Testis (tissue), 2 donors: Measurements from ENCODE around the gene SDCCAG8.

Experiments
- POLR2A ChIP-seq: fragments of 450-650 bp; IDR thresholded peaks from one replicate; pipeline ENCODE4 v1.6.1; 2017; ENCODE audit warnings: antibody characterized with exemption, mild to moderate bottlenecking, moderate library complexity
- TF ChIP-seq, protein P1 (sequence below), 3 experiments: fragments of 450-650 bp in 2 of 3; fragments of 200-600 bp in 1 of 3; sonication (generic) in 1 of 3; IDR thresholded peaks; one replicate each; pipeline ENCODE4 v1.5.1; 2016 to 2019; ENCODE audit warnings: antibody characterized with exemption in 3 of 3, mild to moderate bottlenecking in 2 of 3, moderate library complexity in 1 of 3

DNA sequence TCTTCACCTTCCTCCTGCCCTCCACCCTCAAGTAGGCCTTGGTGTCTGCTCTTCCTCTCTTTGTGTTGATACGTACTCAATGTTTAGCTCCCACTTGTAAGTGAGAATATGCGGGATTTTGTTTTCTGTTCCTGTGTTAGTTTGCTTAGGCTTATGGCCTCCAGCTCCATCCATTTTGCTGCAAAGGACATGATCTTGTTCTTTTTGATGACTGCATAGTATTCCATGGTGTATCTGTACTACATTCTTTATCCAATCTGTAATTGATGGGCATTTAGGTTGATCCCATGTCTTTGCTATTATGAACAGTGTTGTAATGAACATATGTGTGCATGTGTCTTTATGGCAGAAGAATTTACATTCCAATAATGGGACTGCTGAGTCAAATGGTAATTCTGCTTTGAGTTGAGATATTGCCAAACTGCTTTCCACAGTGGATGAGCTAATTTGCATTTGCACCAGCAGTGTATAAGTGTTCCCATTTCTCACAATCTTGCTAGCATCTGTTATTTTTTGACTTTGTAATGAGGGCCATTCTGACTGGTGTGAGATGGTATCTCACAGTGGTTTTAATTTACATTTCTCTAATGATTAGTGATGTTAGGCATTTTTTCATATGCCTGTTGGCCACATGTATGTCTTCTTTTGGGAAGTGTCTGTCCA lies 272.7 kb downstream of the SDCCAG8 start:
- TF ChIP-seq POLR2A, result no peak
- TF ChIP-seq, protein P1, sequence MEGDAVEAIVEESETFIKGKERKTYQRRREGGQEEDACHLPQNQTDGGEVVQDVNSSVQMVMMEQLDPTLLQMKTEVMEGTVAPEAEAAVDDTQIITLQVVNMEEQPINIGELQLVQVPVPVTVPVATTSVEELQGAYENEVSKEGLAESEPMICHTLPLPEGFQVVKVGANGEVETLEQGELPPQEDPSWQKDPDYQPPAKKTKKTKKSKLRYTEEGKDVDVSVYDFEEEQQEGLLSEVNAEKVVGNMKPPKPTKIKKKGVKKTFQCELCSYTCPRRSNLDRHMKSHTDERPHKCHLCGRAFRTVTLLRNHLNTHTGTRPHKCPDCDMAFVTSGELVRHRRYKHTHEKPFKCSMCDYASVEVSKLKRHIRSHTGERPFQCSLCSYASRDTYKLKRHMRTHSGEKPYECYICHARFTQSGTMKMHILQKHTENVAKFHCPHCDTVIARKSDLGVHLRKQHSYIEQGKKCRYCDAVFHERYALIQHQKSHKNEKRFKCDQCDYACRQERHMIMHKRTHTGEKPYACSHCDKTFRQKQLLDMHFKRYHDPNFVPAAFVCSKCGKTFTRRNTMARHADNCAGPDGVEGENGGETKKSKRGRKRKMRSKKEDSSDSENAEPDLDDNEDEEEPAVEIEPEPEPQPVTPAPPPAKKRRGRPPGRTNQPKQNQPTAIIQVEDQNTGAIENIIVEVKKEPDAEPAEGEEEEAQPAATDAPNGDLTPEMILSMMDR (IDR thresholded peaks at IDR 0.05), result no peak
